ENCODE measurements around the gene DTHD1. TPM values are rescaled to one million over a fixed set of nuclear protein-coding genes. Genes with fewer than 3 reads are reported as not detected.

The DTHD1 gene
- total and polyA plus RNA-seq, 2 donors (not counting 1 experiment from before 2014, with no cell fraction given), result not detected

GRCh38 chr4:36310216-36310615 is 28.8 kb downstream of the DTHD1 start:
- DNase-seq (ENCODE audit: low read depth in 2 of 2), result no peak
- Histone ChIP-seq H2AFZ (ENCODE audit: low read length) (no peak overlapping the region), H4K20me1 (ENCODE audit: control insufficient read depth, extremely low read depth, insufficient read depth, low read length) (no peaks in the 10 kb centered on the region), H3K4me1 (ENCODE audit: control insufficient read depth, extremely low read depth, insufficient read depth, low read length) (no peaks in the 10 kb centered on the region), H3K27ac (ENCODE audit: insufficient read depth, low read length) (no peak overlapping the region), H3K27me3 (ENCODE audit: control insufficient read depth, insufficient read depth, low read length) (no peaks in the 10 kb centered on the region), H3K79me2 (ENCODE audit: control insufficient read depth, insufficient read depth, low read length) (no peaks in the 10 kb centered on the region), H3K9me3 (ENCODE audit: control insufficient read depth, insufficient read depth, low read depth, low read length) (no peaks in the 10 kb centered on the region), H3K9ac (ENCODE audit: insufficient read depth, low read length) (no peak overlapping the region), H3K4me2 (ENCODE audit: extremely low read depth, insufficient read depth, low read length) (no peak overlapping the region), H3K36me3 (ENCODE audit: control insufficient read depth, insufficient read depth, low read length) (no peaks in the 10 kb centered on the region), H3K4me3 (replicated peaks in 1 of 4; ENCODE audit: control extremely low read depth in 1 of 4, insufficient read depth in 1 of 4, low read depth in 3 of 4, low read length in 4 of 4) (no peak overlapping the region)
- no peak for TF ChIP-seq EZH2 (IDR thresholded peaks at IDR 0.05; ENCODE audit: low read length, missing control alignments)
- TF ChIP-seq, protein P1, sequence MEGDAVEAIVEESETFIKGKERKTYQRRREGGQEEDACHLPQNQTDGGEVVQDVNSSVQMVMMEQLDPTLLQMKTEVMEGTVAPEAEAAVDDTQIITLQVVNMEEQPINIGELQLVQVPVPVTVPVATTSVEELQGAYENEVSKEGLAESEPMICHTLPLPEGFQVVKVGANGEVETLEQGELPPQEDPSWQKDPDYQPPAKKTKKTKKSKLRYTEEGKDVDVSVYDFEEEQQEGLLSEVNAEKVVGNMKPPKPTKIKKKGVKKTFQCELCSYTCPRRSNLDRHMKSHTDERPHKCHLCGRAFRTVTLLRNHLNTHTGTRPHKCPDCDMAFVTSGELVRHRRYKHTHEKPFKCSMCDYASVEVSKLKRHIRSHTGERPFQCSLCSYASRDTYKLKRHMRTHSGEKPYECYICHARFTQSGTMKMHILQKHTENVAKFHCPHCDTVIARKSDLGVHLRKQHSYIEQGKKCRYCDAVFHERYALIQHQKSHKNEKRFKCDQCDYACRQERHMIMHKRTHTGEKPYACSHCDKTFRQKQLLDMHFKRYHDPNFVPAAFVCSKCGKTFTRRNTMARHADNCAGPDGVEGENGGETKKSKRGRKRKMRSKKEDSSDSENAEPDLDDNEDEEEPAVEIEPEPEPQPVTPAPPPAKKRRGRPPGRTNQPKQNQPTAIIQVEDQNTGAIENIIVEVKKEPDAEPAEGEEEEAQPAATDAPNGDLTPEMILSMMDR (conservative IDR thresholded peaks at IDR 0.05 in 1 of 2, IDR thresholded peaks at IDR 0.05 in 1 of 2; ENCODE audit: low read depth in 1 of 2, low read length in 2 of 2), result no peak

- Histone ChIP-seq H3K79me2 (ENCODE audit: control insufficient read depth, insufficient read depth, low read length) (no peaks in the 10 kb centered on the region), H3K4me3 (replicated peaks in 1 of 4; ENCODE audit: control extremely low read depth in 1 of 4, insufficient read depth in 1 of 4, low read depth in 3 of 4, low read length in 4 of 4) (no peak overlapping the region), H4K20me1 (ENCODE audit: control insufficient read depth, extremely low read depth, insufficient read depth, low read length) (no peaks in the 10 kb centered on the region), H3K9me3 (ENCODE audit: control insufficient read depth, insufficient read depth, low read depth, low read length) (no peaks in the 10 kb centered on the region), H3K36me3 (ENCODE audit: control insufficient read depth, insufficient read depth, low read length) (no peaks in the 10 kb centered on the region), H3K27ac (ENCODE audit: insufficient read depth, low read length) (no peak overlapping the region), H3K4me2 (ENCODE audit: extremely low read depth, insufficient read depth, low read length) (no peak overlapping the region), H3K9ac (ENCODE audit: insufficient read depth, low read length) (no peak overlapping the region), H2AFZ (ENCODE audit: low read length) (no peak overlapping the region), H3K4me1 (ENCODE audit: control insufficient read depth, extremely low read depth, insufficient read depth, low read length) (no peaks in the 10 kb centered on the region), H3K27me3 (ENCODE audit: control insufficient read depth, insufficient read depth, low read length) (no peaks in the 10 kb centered on the region)
- TF ChIP-seq, protein P1 (conservative IDR thresholded peaks at IDR 0.05 in 1 of 2, IDR thresholded peaks at IDR 0.05 in 1 of 2; ENCODE audit: low read depth in 1 of 2, low read length in 2 of 2), result no peak
- no peak for TF ChIP-seq EZH2 (IDR thresholded peaks at IDR 0.05; ENCODE audit: low read length, missing control alignments)
- no peak for DNase-seq (ENCODE audit: low read depth in 2 of 2)
These were observed 29.4 kb downstream of the DTHD1 start for GRCh38 chr4:36310793-36311192.

DNA sequence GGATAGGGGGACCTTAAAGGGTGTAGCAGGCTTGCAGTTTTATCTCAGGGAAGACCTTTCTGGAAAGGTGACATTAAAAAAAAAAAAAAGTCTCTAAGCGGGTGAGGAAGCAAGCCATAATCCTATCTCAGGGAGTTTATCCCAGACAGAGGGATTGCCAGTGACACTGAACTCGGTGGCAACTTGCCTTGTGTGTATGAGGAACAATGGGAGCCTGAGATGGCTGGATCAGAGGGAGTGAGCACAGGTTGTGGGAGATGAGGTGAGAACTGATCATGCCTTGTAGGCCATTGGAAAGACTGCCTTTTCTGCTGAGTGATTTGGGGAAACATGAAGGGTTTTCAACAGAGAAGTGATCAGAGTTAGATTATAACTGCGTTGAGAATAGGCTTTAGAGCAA is 31.1 kb downstream of the DTHD1 start:
- H3K4me1 ChIP-seq (ENCODE audit: control insufficient read depth, extremely low read depth, insufficient read depth, low read length), result no peaks in the 10 kb centered on the region
- H3K36me3 ChIP-seq (ENCODE audit: control insufficient read depth, insufficient read depth, low read length), result no peaks in the 10 kb centered on the region
- TF ChIP-seq, protein P1 (conservative IDR thresholded peaks at IDR 0.05 in 1 of 2, IDR thresholded peaks at IDR 0.05 in 1 of 2; ENCODE audit: low read depth in 1 of 2, low read length in 2 of 2), result no peak
- no peak for TF ChIP-seq EZH2 (IDR thresholded peaks at IDR 0.05; ENCODE audit: low read length, missing control alignments)

More for the DNA sequence above, 31.1 kb downstream of the DTHD1 start:
- Histone ChIP-seq H3K27ac (ENCODE audit: insufficient read depth, low read length) (no peak overlapping the region), H3K4me3 (replicated peaks in 1 of 4; ENCODE audit: control extremely low read depth in 1 of 4, insufficient read depth in 1 of 4, low read depth in 3 of 4, low read length in 4 of 4) (no peak overlapping the region), H3K9ac (ENCODE audit: insufficient read depth, low read length) (no peak overlapping the region), H3K79me2 (ENCODE audit: control insufficient read depth, insufficient read depth, low read length) (no peaks in the 10 kb centered on the region), H3K4me2 (ENCODE audit: extremely low read depth, insufficient read depth, low read length) (no peak overlapping the region), H3K9me3 (ENCODE audit: control insufficient read depth, insufficient read depth, low read depth, low read length) (no peaks in the 10 kb centered on the region), H3K27me3 (ENCODE audit: control insufficient read depth, insufficient read depth, low read length) (no peaks in the 10 kb centered on the region), H2AFZ (ENCODE audit: low read length) (no peak overlapping the region), H4K20me1 (ENCODE audit: control insufficient read depth, extremely low read depth, insufficient read depth, low read length) (no peaks in the 10 kb centered on the region)
- DNase-seq (ENCODE audit: low read depth in 2 of 2), result no peak

Measured in fibroblast of lung (primary cell).